ENCODE results near the gene HMCN1.

The HMCN1 gene

DNA sequence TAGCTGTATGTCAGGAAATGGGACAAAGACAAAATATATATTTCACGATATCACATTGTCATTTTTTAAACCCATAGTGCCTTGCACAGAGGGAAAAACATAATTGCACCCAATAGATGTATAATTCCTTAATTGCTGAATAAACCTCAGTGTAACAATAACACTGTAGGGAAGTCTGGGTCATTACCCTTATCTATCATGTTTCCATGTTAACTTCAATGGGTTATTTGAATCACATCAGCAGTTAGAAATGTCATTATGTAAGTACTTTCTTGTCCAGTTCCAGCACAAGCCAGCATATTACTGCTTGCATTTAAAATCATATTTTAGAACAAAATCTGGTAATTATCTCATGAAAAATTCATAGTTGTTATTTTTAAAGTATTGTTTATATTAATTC is 222.7 kb downstream of the HMCN1 start:
- no peak overlapping the region for H3K4me3 ChIP-seq (replicated peaks; ENCODE audit: low read depth, low read length)
- TF ChIP-seq, protein P1, sequence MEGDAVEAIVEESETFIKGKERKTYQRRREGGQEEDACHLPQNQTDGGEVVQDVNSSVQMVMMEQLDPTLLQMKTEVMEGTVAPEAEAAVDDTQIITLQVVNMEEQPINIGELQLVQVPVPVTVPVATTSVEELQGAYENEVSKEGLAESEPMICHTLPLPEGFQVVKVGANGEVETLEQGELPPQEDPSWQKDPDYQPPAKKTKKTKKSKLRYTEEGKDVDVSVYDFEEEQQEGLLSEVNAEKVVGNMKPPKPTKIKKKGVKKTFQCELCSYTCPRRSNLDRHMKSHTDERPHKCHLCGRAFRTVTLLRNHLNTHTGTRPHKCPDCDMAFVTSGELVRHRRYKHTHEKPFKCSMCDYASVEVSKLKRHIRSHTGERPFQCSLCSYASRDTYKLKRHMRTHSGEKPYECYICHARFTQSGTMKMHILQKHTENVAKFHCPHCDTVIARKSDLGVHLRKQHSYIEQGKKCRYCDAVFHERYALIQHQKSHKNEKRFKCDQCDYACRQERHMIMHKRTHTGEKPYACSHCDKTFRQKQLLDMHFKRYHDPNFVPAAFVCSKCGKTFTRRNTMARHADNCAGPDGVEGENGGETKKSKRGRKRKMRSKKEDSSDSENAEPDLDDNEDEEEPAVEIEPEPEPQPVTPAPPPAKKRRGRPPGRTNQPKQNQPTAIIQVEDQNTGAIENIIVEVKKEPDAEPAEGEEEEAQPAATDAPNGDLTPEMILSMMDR (IDR thresholded peaks at IDR 0.05; ENCODE audit: low read depth, low read length, missing control alignments) = no peak
- DNase-seq (ENCODE audit: extremely low read depth, low read depth) = no peak

DNA sequence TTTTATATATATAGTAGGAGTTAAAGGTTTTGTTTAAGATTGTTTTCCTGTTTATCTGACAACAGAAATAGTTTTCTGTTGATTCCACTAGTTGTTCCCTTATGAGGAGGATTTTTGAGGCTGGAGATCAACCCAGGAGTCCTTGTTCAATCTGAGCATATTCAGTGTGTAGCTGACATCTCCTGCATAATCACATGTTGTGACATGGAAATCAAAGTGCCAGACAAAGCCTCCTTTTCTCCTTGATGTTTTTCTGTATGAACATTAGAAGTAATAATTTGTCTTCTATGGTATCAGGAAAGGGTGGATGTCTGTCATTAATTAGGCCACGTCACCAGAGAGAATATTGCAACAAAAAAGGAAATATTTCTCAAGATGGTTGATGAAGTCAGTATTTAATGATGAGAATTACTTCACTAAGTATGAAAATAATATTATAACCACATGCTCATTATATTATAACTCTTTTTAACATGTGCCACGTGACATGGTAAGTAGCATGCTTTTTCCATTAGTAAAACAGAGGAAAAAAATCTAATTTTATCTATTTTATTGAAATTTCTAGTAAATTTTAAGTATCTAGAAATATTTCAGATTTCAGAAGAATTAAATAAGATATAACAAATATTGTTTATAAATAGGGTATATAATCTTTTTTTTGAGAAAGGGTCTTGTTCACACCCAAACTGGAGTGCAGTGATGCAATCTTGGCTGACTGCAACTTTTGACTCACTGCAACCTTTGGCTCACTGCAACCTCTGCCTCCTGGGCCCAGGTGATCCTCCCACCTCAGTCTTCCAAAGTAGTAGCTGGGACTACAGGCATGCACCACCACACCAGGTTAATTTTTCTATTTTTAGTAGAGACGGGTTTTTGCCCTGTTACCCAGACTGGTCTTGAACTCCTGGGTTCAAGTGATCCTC is 223.5 kb downstream of the HMCN1 start:
- DNase-seq (ENCODE audit: extremely low read depth, low read depth) = no peak
- no peak overlapping the region for H3K4me3 ChIP-seq (replicated peaks; ENCODE audit: low read depth, low read length)
- TF ChIP-seq, protein P1 (IDR thresholded peaks at IDR 0.05; ENCODE audit: low read depth, low read length, missing control alignments) = no peak

DNA sequence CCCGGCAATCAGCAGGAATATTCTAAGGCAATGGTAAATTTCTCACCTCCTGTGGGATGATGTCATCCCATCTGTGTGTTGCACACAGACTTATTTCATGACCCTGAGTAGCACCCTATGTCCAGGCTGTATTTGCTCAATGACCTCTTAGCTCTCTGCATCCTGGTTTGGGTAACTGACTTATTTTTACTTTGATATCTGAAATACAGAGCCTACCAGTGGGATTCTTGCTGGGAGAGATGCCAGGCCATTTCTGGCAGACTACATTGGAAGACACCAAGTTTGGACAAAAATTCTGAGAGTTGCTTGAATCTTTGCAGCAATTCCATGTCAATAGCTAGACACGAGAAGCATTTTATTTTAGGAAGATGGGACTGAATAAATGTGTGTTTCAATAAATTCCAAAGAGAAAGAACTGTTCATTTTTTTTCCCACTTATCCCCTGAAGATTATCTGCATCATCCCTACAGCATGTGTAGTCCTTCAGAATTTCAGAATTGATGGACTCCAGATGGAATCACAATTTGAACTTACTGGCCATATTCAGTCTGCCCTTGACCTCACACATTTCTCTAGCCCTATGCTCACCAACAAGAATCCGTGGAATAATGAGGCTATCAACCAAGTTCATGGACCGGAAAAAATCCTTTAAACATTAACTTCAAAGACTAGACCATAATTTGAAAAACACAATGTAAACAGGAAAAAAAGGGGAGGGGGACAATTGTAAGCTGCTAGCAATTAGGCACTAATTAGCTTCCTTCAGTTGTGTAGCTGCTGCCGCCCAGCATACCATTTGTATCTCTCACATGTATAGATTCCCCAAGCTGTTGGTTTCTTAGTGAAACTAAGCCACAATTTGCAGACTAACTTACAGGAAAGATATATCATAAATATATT is 226.5 kb downstream of the HMCN1 start:
- TF ChIP-seq, protein P1 (IDR thresholded peaks at IDR 0.05; ENCODE audit: low read depth, low read length, missing control alignments) = no peak
- H3K4me3 ChIP-seq (replicated peaks; ENCODE audit: low read depth, low read length) = no peak overlapping the region
- no peak for DNase-seq (ENCODE audit: extremely low read depth, low read depth)

DNA sequence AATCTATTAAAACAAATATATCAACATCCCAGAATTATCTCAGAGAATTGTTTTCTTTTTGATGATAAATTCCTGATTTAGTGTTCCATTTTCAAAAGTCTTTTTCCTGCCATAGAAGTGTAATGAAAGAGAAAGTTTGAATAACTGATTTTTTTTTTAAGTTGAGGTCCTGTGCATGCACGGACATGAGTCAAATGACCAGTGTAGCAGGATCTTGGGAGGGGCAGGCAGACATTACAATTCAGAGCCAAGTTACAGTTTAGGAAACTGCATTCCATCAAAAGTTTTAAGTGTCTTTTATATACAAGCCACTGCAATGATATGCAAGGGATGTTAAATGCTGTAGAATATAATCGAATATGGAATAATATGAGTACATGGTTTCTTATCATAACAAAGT is 227.5 kb downstream of the HMCN1 start:
- TF ChIP-seq, protein P1 (IDR thresholded peaks at IDR 0.05; ENCODE audit: low read depth, low read length, missing control alignments) = no peak
- no peak for DNase-seq (ENCODE audit: extremely low read depth, low read depth)

DNA sequence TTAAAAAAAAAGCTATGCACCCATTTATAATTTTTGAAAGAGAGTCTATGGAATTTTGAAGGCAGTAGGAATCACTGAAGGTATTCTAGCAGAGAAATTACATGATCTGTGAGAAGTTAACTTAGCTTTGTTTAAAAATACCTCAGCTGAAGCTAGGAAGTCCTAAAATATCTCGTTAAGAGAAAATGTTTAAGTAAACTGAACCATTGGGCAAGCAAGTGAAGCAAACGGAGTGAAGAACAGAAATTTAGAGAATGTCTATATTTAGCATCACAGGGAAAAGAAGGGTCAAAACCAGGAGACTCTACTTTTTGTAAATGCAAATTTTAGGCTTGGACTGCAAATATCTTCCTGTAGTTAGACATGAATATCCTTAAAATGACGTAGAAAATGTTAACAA is 230.8 kb downstream of the HMCN1 start:
- TF ChIP-seq, protein P1 (IDR thresholded peaks at IDR 0.05; ENCODE audit: low read depth, low read length, missing control alignments) = no peak
- no peak for DNase-seq (ENCODE audit: extremely low read depth, low read depth)
- H3K4me3 ChIP-seq (replicated peaks; ENCODE audit: low read depth, low read length) = no peak overlapping the region

More for the DNA sequence above, 227.5 kb downstream of the HMCN1 start:
- H3K4me3 ChIP-seq (replicated peaks; ENCODE audit: low read depth, low read length) = no peak overlapping the region

DNA sequence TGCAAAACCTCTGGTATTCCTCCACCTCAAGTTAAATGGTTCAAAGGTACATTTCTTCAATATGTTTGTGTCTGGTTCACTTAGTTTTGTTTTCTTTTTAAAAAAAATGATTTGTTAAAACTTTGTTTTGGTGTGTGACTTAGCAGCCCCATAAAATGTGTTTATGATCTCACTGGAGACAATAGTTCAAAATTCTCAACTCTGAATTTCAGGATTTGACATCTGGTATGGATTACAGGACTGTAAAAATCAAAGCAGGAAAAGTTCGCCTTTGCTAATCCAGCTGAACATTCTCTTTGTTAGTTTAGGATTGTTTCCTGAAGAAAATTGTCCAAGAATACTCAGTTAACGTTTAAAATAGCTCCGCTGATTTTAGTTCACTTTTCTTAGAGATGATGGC is 231.7 kb downstream of the HMCN1 start:
- no peak overlapping the region for H3K4me3 ChIP-seq (replicated peaks; ENCODE audit: low read depth, low read length)
- TF ChIP-seq, protein P1 (IDR thresholded peaks at IDR 0.05; ENCODE audit: low read depth, low read length, missing control alignments) = no peak
- no peak for DNase-seq (ENCODE audit: extremely low read depth, low read depth)
